Measurements from ENCODE around the gene MYO7B.

MYO7B gene

DNA sequence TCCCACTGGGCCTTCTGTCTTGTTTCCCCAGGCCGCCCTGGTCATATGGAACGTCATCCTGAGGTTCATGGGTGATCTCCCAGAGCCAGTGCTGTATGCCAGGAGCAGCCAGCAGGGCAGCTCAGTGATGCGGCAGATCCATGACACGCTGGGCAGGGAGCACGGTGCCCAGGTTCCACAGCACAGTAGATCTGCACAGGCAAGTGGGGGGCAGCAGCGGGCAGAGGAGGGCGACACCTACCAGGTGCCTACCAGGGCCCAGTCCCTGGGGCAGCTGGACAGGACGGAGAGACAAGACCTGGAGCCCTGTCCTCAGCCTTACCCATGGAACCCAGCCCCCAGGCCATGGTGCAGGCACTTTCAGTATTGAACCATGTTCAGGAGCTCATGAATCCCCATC lies 74.3 kb downstream of the MYO7B start:
- no peak for DNase-seq (ENCODE audit: low spot score)

DNA sequence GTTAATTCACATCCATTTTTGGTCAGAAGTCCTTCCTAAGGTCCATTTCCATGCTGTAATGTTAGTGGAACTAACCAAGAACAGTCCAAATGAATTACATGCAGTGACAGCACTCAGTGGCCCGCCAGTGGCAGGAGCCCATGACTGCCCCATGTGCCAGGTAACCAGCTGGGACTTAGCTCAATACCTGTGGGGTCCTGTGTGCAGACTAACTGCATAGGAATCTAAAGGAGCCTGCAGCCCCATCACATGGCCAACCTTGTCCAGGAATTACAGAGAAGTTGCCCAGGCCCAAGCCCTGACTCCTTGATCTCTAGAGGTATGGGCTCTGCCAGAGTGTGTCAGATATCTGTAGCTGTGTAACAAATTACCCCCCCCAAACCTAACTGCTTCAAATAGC lies 75.1 kb downstream of the MYO7B start:
- no peak for DNase-seq (ENCODE audit: low spot score)

DNA sequence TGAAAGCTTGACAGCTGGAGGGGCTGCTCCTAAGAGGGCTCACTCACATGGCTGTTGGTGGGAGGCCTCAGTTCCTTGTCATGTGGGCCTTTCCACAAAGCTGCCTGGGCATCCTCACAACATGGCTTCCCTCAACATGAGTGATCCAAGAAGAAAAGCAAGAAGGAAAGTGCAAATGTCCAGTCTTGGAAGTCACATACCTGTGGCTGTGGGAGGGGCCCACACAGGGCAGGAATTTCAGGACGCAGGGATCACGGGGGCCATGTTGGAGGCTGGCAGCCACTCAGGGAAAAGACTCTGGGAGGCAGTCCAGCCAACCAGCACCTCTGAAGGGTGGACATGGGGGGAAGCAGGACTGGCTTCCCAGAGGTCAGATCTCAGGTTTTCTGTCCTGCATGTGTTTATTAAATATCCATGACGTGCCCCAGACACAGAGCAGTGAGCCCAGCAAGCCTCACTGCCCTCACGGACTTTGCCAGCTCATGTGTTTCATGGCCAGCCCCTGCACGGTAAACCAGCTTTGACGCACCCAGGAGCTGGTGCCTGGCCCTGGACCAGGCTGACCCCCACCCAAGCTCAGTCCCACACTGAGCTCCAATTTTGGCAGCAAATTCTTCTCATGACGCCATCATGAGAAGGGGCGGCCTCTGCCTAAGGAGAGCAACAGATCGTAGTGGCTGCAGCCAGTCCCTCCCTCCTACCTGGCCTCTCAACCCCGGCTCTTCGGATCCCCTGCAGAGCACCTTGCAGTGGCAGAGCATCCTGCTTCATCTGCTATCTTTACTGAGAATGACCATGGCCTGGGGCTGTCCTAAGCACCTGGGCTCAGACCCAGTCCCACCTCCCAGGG lies 75.8 kb downstream of the MYO7B start:
- no peak for DNase-seq (ENCODE audit: low spot score)

DNA sequence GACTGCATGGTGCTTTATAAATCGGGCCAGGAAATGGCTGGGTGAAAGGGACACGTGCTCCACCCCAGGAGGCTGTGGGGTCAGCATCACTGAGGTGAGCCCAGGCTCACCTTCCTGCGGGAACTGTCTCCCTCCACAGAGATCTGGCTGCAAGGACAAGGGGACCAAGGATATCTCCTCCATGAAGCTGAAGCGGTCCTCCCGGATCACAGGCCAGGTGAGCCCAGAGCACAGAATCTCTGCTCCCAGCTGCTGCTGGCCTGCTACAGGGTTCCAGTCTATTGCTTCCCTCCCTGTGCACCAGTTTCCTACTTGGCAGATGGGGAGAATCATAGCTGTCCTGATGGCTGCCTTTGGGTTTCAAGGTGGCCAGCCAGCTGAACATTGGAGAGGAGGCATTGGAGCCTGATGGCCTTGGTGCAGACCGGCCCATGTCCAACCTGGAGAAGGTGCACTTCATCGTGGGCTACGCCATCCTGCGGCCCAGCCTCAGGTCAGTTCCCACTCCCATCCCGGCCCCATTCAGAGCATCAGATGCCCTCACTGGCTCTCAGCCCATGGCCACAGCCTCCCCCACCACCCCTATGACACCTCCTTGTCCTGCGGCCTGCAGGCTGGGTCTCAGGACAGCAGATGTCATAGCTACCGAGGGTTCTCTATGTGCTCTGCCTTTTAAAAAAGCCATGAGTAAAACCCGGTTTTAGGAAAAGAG lies 76.8 kb downstream of the MYO7B start:
- no peak for DNase-seq (ENCODE audit: low spot score)

DNA sequence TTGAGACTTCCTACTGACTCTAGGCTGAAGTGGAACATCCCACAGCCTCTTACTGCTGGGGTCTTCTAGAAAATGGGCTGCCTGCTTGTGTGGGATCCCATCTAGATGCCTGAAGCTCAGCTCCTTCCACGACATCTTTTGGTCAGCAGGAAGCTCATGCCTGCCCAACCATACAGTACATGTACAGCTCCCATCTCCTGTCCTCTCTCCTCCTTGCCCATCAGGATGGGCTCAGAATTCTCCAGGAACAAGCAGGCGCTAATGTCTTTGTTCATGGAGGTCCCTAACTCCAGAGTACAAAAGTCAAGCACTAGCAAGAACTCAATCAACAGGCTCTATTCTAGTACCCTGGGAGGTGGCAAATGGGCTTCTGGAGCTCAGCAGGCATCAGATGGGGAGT lies 78.8 kb downstream of the MYO7B start:
- DNase-seq (ENCODE audit: low spot score) = no peak

DNA sequence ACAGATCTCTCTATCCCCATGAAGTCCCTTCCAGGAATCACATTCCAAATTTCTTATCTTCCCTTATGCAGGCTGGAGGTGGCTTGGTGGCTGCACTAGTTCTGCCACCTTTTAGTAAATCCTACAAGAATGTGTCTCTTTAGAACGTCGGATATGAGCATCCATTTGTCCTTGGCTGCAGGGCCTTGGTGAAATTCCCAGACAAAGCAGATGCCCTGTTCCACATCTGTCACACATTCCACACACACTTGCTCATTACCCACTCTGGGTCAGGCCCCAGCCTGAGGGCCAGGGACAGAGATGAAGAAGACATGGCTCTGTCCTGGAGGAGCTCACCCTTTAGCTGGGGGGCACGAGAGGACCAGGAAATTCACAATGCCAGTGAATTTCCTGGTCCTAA lies 79.2 kb downstream of the MYO7B start:
- peak; percentile 25 for DNase-seq (ENCODE audit: low spot score)

DNA sequence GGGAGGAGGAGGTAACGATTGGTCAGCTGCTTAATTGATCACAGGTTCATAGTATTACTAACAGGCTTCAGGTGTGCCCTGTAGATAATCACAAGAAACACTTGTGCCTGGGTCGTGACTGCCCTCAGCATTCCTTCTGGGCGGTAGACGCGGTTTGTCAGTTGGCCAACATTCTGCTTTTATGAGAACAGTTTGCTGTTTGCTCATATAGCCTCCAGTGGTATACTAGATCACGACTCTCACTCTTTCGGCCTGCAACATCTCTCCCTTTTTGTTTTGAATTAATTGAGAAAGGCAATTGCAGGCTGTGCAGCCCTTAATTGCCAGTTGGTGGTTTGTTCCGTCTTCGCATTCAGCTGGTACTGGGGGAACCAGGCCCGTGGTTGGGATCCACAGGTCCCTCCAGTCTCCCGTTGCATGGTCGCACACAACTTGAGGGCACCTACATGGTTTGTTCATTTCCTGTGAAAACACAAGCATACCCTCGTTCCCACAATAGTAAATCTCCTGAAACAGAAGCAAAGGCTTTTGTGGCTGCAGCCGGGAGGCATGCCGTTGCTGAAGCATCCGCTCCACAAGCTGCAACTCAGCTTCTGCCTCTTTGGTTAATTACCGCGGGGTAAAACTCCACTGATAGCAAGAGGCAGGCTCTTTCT lies 80.2 kb downstream of the MYO7B start:
- DNase-seq (ENCODE audit: low spot score) = no peak

DNA sequence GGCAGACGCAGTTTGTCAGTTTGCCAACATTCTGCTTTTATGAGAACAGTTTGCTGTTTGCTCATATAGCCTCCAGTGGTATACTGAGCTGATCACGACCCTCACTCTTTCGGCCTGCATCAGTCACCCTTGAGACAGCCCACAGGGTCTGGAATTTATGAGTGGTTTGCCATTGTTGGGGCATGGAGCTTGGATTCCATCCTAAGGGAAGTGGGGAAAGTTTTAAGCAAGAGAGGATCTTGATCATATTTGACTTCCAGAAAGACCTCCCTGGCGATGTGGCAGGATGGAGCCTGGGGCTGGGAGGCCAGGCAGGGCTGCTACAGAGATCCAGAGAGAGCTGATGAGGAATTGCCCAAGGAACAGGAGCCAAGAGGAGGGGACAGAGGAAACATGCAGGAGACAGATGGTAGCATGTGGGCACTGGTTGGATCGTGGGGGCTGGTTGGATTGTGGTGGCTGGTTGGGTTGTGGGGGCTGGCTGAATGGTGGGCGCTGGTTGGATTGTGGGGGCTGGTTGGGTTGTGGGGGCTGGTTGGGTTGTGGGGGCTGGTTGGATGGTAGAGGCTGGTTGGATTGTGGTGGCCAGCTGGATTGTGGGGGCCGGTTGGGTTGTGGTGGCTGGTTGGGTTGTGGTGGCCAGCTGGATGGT lies 83.2 kb downstream of the MYO7B start:
- DNase-seq (ENCODE audit: low spot score) = no peak

DNA sequence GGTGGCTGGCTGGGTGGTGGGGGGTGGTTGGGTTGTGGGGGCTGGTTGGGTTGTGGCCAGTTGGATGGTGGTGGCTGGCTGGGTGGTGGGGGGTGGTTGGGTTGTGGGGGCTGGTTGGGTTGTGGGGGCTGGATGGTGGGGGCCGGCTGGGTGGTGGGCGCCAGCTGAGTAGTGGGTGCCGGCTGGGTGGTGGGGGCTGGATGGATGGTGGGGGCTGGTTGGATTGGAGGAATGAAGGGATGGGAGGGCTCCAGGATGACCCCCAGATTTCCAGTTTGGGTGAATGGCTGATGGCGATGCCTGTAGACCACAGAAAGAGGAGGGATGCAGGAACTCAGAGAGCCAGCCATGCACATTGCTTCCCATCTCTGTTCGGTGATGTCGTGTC lies 83.7 kb downstream of the MYO7B start:
- DNase-seq (ENCODE audit: low spot score) = no peak

DNA sequence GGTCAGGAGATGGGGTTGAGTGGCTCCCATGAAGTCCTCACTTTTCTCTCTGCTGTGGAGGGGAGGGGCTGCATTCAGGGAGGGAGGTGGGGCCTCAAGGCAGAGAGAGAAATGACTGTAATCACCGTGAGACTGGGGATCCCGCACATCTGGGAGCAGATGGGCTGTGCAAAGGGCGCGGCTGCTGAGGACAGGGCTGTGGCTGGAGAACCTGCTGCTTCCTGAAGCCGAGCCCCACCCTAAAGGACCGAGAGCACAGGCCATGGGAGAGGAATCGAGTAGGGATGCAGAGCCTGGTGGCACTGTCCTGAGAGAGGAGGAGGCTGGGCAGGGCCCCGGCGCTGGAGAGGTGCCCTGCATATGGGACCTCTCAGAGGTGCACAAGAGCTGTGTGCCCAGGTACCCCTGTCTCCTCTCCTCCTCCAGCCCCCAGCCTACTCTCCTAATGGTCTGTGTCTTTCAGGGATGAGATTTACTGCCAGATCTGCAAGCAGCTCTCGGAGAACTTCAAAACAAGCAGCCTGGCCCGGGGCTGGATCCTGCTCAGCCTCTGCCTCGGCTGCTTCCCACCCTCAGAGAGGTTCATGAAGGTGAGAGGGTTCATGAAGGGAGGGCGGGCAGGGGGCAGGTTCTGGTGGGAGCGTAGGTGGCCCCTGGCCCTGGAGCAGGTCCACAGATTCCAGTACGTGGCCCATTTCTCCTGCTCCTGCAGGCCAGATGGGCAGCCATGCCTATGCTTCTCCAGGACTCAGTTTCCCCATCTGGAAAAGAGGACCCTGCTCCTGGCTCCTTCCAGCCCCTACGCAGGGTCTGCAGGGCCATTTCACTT lies 84.6 kb downstream of the MYO7B start:
- no peak for DNase-seq (ENCODE audit: low spot score)

DNA sequence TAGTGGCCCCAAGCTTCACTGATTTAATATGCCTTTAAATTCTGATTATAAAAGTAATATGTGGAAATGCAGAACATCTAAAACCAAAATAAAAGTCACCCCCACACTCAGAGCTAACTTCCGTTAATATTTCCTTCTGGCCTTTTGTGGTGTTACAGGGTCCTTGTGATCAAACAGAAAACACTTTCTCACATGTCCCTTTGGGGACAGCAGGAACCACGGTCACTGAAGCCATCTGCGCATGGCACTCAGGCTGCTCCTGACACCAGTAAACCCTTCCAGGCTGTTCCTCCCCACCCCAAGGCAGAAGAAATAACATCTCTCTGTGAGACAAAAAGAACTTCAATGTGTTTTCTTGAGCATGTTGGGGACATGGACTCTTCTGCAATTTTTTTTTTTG lies 85.4 kb downstream of the MYO7B start:
- no peak for DNase-seq (ENCODE audit: low spot score)

DNA sequence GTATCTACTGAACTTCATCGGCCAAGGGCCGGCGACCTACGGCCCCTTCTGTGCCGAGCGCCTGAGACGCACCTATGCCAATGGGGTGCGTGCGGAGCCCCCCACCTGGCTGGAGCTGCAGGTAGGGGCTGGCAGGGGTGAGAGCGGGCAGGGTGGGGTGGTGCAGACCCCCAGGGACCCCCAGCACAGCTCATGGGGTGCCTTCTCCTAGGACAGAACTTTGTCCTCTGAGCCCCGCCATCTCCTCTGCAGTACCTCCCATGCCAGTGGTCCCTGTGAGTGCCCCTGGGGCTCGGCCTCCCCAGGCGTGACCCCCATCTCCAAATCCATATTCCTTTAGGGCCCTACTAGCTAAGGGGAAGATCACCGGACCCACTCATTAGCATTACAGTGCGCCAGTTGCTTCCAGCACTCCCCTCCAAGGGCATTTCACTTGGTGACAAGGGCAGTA lies 86.5 kb downstream of the MYO7B start:
- DNase-seq (ENCODE audit: low spot score) = no peak

DNA sequence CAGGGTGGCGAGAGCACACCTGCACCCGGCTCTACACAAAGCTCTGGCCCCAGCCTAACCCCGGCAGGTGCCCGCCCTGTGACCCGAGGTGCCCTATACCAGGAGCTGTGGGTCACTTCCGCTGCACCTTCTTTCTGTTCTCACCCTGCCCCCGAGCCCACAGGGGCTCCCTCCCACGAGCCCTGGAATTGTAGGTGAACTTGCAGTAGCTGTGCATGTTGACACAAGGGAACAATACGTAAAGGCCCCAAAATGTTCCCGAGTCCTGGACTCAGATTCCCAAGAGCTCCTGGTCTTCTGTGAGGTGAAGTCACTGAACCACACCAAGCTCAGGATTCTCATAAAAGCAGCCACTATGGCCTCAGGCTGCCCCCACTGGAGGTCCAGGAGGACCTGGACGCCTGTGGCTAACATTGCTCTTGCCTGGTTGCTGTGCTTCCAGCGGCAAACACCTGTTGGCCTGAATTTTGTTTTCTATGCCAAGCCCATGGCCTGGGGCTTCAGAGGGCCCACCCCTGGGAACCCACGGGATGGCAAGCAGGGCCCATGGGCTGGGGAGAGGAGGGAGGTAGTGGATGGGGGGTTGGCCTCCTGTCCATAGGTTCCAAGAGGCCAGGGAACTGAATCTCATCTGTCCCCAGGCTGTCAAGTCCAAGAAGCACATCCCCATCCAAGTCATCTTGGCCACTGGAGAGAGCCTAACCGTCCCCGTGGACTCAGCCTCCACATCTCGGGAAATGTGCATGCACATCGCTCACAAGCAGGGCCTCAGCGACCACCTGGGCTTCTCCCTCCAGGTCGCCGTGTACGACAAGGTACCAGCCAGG lies 87.3 kb downstream of the MYO7B start:
- no peak for DNase-seq (ENCODE audit: low spot score)

DNA sequence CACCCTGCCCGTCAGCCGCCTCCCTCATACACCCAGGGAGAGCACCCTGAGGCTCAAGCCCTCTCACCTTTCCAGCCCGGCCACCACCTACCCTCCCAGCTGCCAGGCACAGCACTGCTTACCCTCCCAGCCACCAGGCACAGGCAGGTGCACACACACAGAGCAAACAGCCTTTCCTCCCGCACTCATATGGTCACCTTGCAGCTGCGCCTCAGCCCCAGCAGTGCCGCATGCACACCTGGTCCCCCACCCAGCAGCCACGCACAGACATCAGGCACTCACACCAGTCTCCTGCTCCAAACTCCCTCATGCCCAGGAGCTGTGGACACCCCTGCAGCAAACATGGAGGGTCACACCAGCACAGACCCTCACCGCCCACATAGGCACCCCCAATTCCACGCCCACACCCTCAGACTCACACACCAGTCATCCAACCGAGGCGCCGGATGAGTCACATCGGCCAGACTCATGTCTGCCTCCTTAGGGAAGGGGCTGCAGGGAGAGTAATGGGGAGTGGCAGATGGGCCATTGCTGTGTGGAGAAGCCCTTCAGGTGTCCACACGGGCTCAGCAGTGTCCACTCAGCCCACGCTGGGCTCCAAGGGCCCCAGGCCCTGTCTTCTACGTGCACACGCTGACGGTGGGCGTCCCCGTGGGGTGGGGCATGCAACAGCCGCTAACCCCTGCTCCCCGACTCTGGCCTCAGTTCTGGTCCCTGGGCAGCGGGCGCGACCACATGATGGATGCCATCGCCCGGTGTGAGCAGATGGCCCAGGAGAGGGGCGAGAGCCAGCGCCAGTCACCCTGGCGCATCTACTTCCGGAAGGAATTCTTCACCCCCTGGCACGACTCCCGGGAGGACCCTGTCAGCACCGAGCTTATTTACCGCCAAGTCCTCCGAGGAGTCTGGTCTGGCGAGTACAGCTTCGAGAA lies 88.2 kb downstream of the MYO7B start:
- no peak for DNase-seq (ENCODE audit: low spot score)

DNA sequence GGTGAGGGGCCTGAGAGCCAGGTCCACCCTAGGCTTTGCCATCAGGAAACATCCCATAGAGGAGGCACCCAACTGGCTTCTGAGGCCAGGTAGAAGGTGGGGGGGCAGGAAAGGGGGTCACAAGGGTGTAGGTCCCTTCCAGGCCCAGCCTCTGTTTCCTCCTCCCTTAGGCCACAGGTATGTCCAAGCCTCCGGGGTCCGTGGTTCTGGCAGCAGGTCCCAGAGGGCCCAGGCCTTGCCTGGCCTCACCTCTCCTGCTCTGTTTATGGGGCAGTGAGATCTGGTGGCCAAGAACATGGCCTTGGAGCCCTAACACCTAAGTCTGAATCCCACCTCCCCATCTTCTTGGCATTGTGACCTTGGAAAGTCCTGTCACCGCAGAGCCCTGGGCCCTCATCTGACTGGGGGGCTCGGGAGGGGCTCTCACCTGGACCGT lies 88.9 kb downstream of the MYO7B start:
- DNase-seq (ENCODE audit: low spot score) = no peak

DNA sequence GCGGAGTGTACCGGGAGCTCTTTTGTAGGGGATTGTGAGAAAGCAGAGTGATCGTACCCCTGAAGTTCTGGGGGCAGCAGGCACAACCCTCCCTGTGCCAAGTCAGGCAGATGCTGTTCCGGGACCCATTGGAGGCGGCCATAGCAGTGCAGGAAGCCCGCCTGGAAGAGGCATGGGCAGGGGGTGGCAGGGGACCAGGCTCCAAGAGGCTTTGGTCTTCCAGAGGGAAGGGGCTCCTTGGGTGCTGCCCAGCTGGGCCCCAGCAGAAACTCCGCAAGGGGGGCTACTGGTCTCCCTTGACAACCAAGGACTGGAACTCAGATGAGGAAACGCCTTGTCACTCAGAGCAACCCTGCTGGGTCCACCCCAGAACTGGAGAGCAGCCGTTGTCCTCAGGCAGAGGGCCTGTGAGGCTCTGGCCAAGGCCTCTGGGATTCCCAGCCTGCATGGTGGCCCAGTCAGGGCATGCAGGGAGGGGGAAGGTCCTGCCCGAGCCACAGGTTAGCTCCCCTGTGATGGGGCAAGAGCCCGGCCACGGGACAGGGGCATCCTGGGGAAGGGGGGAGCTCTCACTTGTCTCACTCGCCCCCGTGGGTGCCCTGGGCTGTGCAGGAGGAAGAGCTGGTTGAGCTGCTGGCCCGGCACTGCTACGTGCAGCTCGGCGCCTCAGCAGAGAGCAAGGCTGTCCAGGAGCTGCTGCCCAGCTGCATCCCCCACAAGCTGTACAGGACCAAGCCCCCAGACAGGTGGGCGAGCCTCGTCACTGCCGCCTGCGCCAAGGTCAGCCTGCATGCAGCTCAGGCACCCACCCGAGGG lies 89.5 kb downstream of the MYO7B start:
- DNase-seq (ENCODE audit: low spot score) = no peak

DNA sequence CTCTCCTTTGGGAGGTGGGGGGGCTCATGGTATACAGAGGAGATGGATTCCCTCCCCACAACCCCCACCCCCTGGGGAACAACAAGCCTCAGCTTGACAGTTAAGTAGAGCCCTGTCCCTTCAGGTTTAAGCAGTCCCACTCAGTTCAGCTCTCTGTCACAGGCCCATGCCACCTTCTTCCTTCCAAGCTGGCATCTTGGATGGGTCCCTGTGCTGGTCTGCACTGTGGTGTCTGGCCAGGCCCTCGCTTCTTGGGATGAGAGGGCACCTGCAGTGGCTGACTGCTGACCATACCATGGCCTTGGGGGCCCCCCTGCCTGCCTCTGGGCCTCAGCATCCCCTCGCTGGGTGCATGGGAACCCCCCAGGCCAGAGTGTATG lies 90.1 kb downstream of the MYO7B start:
- DNase-seq (ENCODE audit: low spot score) = no peak

DNA sequence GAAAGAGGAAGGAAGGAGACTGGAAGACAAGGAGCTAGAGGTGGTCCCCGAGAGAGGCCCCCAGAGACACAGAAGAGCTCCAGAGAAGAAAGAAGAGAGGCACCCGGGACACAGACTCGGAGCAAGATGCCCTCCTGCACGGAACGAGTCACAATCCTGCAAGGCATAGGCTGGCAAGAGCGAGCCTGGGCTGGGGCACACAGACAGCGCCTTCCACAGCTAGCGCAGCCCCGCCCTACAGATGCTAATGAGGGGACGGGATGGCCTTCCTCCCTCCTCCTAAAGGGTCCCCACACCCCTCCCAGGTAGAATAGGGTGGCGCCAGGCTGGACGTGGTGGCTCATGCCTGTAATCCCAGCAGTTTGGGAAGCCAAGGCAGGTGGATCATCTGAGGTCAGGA lies 90.7 kb downstream of the MYO7B start:
- no peak for DNase-seq (ENCODE audit: low spot score)
